OCI-LY7 (cell line): ENCODE measurements around the gene PTTG2. TPM values are rescaled to one million over a fixed set of nuclear protein-coding genes. Genes with fewer than 3 reads are reported as not detected.

Experiments used
- BruUV-seq: library from RNA; stranded (reverse); fragments of 400-500 nt; replicated peaks from 2 replicates; lab custom pipeline; 2021; lab: Mats Ljungman, UMichigan
- CTCF ChIA-PET: fragments of 300-600 bp; sonication (Branson Sonifier 250); formaldehyde crosslinking; loops from one replicate; lab custom pipeline; 2022; ENCODE audit warnings: antibody characterized with exemption; ENCODE audit not compliant: unreplicated experiment; lab: Charles Lee
- POLR2A ChIA-PET: fragments of 300-600 bp; sonication (Branson Sonifier 250); formaldehyde crosslinking; loops from one replicate; lab custom pipeline; 2022; ENCODE audit warnings: antibody characterized with exemption; lab: Charles Lee
- DNase-seq: peaks from one replicate; pipeline ENCODE4 v3.0.0-alpha.2; 2015; ENCODE audit warnings: low spot score
- H2AFZ ChIP-seq: fragments of 200-600 bp; sonication (generic), shearing (Covaris generic); 2 replicates; pipeline ENCODE4 v1.6.1; 2014; ENCODE audit warnings: mild to moderate bottlenecking, antibody characterized with exemption, low read length, moderate library complexity
- H3K27ac ChIP-seq: fragments of 200-600 bp; sonication (generic); 2 replicates; pipeline ENCODE4 v1.5.1; 2014; ENCODE audit warnings: mixed run types, low read depth, mild to moderate bottlenecking, moderate library complexity, low read length, inconsistent platforms; ENCODE audit not compliant: poor library complexity, severe bottlenecking
- H3K36me3 ChIP-seq: fragments of 200-600 bp; sonication (generic); 2 replicates; pipeline ENCODE4 v1.6.1; 2014; ENCODE audit warnings: mild to moderate bottlenecking, antibody characterized with exemption, low read length, moderate library complexity, mixed read lengths; ENCODE audit not compliant: insufficient read depth
- H3K4me1 ChIP-seq: fragments of 200-600 bp; sonication (generic); 2 replicates; pipeline ENCODE4 v1.5.1; 2014; ENCODE audit warnings: mild to moderate bottlenecking, low read length; ENCODE audit not compliant: insufficient read depth, poor library complexity, severe bottlenecking
- H3K4me2 ChIP-seq: fragments of 200-600 bp; sonication (generic); 2 replicates; pipeline ENCODE4 v1.6.1; 2014; ENCODE audit warnings: mild to moderate bottlenecking, low read length
- H3K4me3 ChIP-seq: fragments of 200-600 bp; sonication (generic); 2 replicates; pipeline ENCODE4 v1.5.1; 2014; ENCODE audit warnings: mild to moderate bottlenecking, low read depth, low read length; ENCODE audit not compliant: poor library complexity, severe bottlenecking
- H3K79me2 ChIP-seq: fragments of 200-600 bp; sonication (generic); 2 replicates; pipeline ENCODE4 v1.6.1; 2016; ENCODE audit warnings: low read depth, mild to moderate bottlenecking, low read length, moderate library complexity, mixed read lengths; ENCODE audit not compliant: insufficient read depth
- H3K9me2 ChIP-seq: fragments of 200-600 bp; sonication (generic); 2 replicates; pipeline ENCODE4 v1.6.1; 2016; ENCODE audit warnings: mild to moderate bottlenecking, low read length, mixed read lengths; ENCODE audit not compliant: insufficient read depth
- H3K9me3 ChIP-seq: fragments of 200-600 bp; sonication (generic); 2 replicates; pipeline ENCODE4 v1.6.1; 2014; ENCODE audit warnings: mild to moderate bottlenecking, mixed run types, low read length, mixed read lengths
- H4K20me1 ChIP-seq: fragments of 200-600 bp; sonication (generic); 2 replicates; pipeline ENCODE4 v1.6.1; 2014; ENCODE audit warnings: mild to moderate bottlenecking, antibody characterized with exemption, low read length, moderate library complexity, mixed read lengths; ENCODE audit not compliant: insufficient read depth
- CTCF ChIP-seq: fragments of 200-600 bp; sonication (generic); conservative IDR thresholded peaks from 2 replicates; pipeline ENCODE4 v1.5.1; 2014; ENCODE audit warnings: mild to moderate bottlenecking, antibody characterized with exemption, low read length, moderate library complexity, mixed read lengths
- EZH2phosphoT487 ChIP-seq: fragments of 200-600 bp; sonication (generic); IDR thresholded peaks from 2 replicates; pipeline ENCODE4 v1.6.1; 2018; ENCODE audit warnings: low read depth, borderline replicate concordance, mild to moderate bottlenecking, mixed run types, antibody characterized with exemption, low read length, moderate library complexity, mixed read lengths
- intact Hi-C: fragments of 100-400 bp; cut with micrococcal nuclease; formaldehyde crosslinking; loops from one replicate; pipeline ENCODE4 v1.10.0; 2022; ENCODE audit not compliant: unreplicated experiment
- total RNA-seq, 2 experiments: library from RNA; depleted of rRNA in 1 of 2; stranded (reverse); fragments of >200 nt in 1 of 2; shearing (Covaris generic) in 1 of 2; gene quantifications; 2 replicates each; pipeline ENCODE4 v1.2.3, GENCODE V29; 2014 to 2022

Gene PTTG2
- total RNA-seq, 2 experiments from 2014 or later: 1.0 to 2.0 TPM

GRCh38 chr4:37998226-37998625 is 38.0 kb downstream of the PTTG2 start:
- ChIA-PET CTCF (no interaction called here), POLR2A (interaction anchor here (1.2 to 2.1 kb wide), 3 partner anchors 11 to 19 kb away, joined by 3 to 10 read pairs (median 8); no protein-coding TSS in a partner anchor)
- H3K27ac ChIP-seq: peak overlapping the region; percentile 75
- H3K9me3 ChIP-seq: no peaks in the 10 kb centered on the region
- intact Hi-C loops: loop anchor here (10.0 kb wide), 1 partner anchor 1167 kb away; no protein-coding TSS in a partner anchor
- H3K4me1 ChIP-seq: peaks cover 79% of the 10 kb centered on the region
- H2AFZ ChIP-seq: no peak overlapping the region
- H3K79me2 ChIP-seq: peaks cover 100% of the 10 kb centered on the region
- no peaks in the 10 kb centered on the region for H3K9me2 ChIP-seq
- H4K20me1 ChIP-seq: peaks cover 18% of the 10 kb centered on the region; the same call in 1 of the 2 replicates
- peak overlapping the region; percentile 28 for H3K4me3 ChIP-seq
- H3K4me2 ChIP-seq: peak overlapping the region; percentile 95
- TF ChIP-seq CTCF: no peak
- no peak for TF ChIP-seq EZH2phosphoT487
- peaks cover 69% of the 10 kb centered on the region for H3K36me3 ChIP-seq
- no TSS peak for BruUV-seq
- DNase-seq: no peak

GRCh38 chr4:37999000-37999716 is 39.0 kb downstream of the PTTG2 start:
- H3K9me2 ChIP-seq: no peaks in the 10 kb centered on the region
- peaks cover 75% of the 10 kb centered on the region for H3K36me3 ChIP-seq
- H3K4me1 ChIP-seq: peaks cover 79% of the 10 kb centered on the region
- no TSS peak for BruUV-seq
- peak overlapping the region; percentile 95 for H3K4me2 ChIP-seq
- peak overlapping the region; percentile 75 for H3K27ac ChIP-seq
- H3K4me3 ChIP-seq: peak overlapping the region; percentile 28
- no peaks in the 10 kb centered on the region for H3K9me3 ChIP-seq
- peak; percentile 57 for DNase-seq
- no peak overlapping the region for H2AFZ ChIP-seq
- H4K20me1 ChIP-seq: peaks cover 24% of the 10 kb centered on the region
- ChIA-PET CTCF (no interaction called here), POLR2A (interaction anchor here (1.1 to 1.7 kb wide), 3 partner anchors 9 to 20 kb away, joined by 3 to 5 read pairs (median 4); no protein-coding TSS in a partner anchor)
- TF ChIP-seq CTCF: no peak
- intact Hi-C loops: loop anchor here (10.0 kb wide), 1 partner anchor 1166 kb away; no protein-coding TSS in a partner anchor
- peaks cover 100% of the 10 kb centered on the region for H3K79me2 ChIP-seq

GRCh38 chr4:37999965-38000364 is 39.8 kb downstream of the PTTG2 start:
- no TSS peak for BruUV-seq
- Histone ChIP-seq H3K4me1 (peaks cover 79% of the 10 kb centered on the region), H3K9me3 (no peaks in the 10 kb centered on the region), H2AFZ (no peak overlapping the region), H3K36me3 (peaks cover 76% of the 10 kb centered on the region), H3K9me2 (no peaks in the 10 kb centered on the region), H3K4me2 (peak overlapping the region; percentile 95; the same call in 1 of the 2 replicates), H3K79me2 (peaks cover 100% of the 10 kb centered on the region), H4K20me1 (peaks cover 32% of the 10 kb centered on the region), H3K27ac (no peak overlapping the region), H3K4me3 (no peak overlapping the region)
- ChIA-PET POLR2A (interaction anchor here (1.1 to 1.7 kb wide), 2 partner anchors 10 to 17 kb away, joined by 4 to 5 read pairs; no protein-coding TSS in a partner anchor), CTCF (no interaction called here)
- intact Hi-C loops: loop anchor here (10.0 kb wide), 1 partner anchor 1165 kb away; no protein-coding TSS in a partner anchor
- TF ChIP-seq EZH2phosphoT487 (no peak), CTCF (no peak)
- DNase-seq: no peak
